ENCODE measurements around the gene WDR76.

The WDR76 gene

GRCh38 chr15:43878446-43878845, 51.6 kb downstream of the WDR76 start:
- no peaks in the 10 kb centered on the region for H3K79me2 ChIP-seq (ENCODE audit: control insufficient read depth, insufficient read depth, low read length, unreplicated experiment)
- H3K27ac ChIP-seq (ENCODE audit: low read depth, low read length): no peak overlapping the region
- peaks cover 2% of the 10 kb centered on the region; the same call in 1 of the 2 replicates for H3K36me3 ChIP-seq (ENCODE audit: insufficient read depth, low read length)
- no peak overlapping the region for H2AFZ ChIP-seq (ENCODE audit: low read length, unreplicated experiment)
- no peak overlapping the region for H3K4me3 ChIP-seq (ENCODE audit: low read depth, low read length)
- no peaks in the 10 kb centered on the region for H3K4me1 ChIP-seq (ENCODE audit: control insufficient read depth, insufficient read depth, low read length, unreplicated experiment)
- H3K27me3 ChIP-seq (ENCODE audit: insufficient read depth, low read length): no peaks in the 10 kb centered on the region

GRCh38 chr15:43879386-43880355, 52.9 kb downstream of the WDR76 start:
- Histone ChIP-seq H3K4me1 (ENCODE audit: control insufficient read depth, insufficient read depth, low read length, unreplicated experiment) (no peaks in the 10 kb centered on the region), H3K36me3 (ENCODE audit: insufficient read depth, low read length) (peaks cover 2% of the 10 kb centered on the region; the same call in 1 of the 2 replicates), H3K27ac (ENCODE audit: low read depth, low read length) (no peak overlapping the region), H3K79me2 (ENCODE audit: control insufficient read depth, insufficient read depth, low read length, unreplicated experiment) (no peaks in the 10 kb centered on the region), H3K4me3 (ENCODE audit: low read depth, low read length) (no peak overlapping the region), H2AFZ (ENCODE audit: low read length, unreplicated experiment) (no peak overlapping the region), H3K27me3 (ENCODE audit: insufficient read depth, low read length) (no peaks in the 10 kb centered on the region)

- Histone ChIP-seq H3K27me3 (ENCODE audit: insufficient read depth, low read length) (no peaks in the 10 kb centered on the region), H3K4me3 (ENCODE audit: low read depth, low read length) (no peak overlapping the region), H3K79me2 (ENCODE audit: control insufficient read depth, insufficient read depth, low read length, unreplicated experiment) (no peaks in the 10 kb centered on the region), H3K36me3 (ENCODE audit: insufficient read depth, low read length) (peaks cover 2% of the 10 kb centered on the region; the same call in 1 of the 2 replicates), H3K27ac (ENCODE audit: low read depth, low read length) (no peak overlapping the region), H3K4me1 (ENCODE audit: control insufficient read depth, insufficient read depth, low read length, unreplicated experiment) (no peaks in the 10 kb centered on the region), H2AFZ (ENCODE audit: low read length, unreplicated experiment) (no peak overlapping the region)
Measured at GRCh38 chr15:43880406-43881194, 53.8 kb downstream of the WDR76 start.

GRCh38 chr15:43881245-43881644, 54.4 kb downstream of the WDR76 start:
- no peak overlapping the region for H2AFZ ChIP-seq (ENCODE audit: low read length, unreplicated experiment)
- no peak overlapping the region for H3K4me3 ChIP-seq (ENCODE audit: low read depth, low read length)
- H3K79me2 ChIP-seq (ENCODE audit: control insufficient read depth, insufficient read depth, low read length, unreplicated experiment): no peaks in the 10 kb centered on the region
- H3K4me1 ChIP-seq (ENCODE audit: control insufficient read depth, insufficient read depth, low read length, unreplicated experiment): no peaks in the 10 kb centered on the region
- H3K36me3 ChIP-seq (ENCODE audit: insufficient read depth, low read length): peaks cover 2% of the 10 kb centered on the region; the same call in 1 of the 2 replicates
- H3K27ac ChIP-seq (ENCODE audit: low read depth, low read length): no peak overlapping the region
- H3K27me3 ChIP-seq (ENCODE audit: insufficient read depth, low read length): no peaks in the 10 kb centered on the region

- Histone ChIP-seq H3K36me3 (ENCODE audit: insufficient read depth, low read length) (peaks cover 2% of the 10 kb centered on the region; the same call in 1 of the 2 replicates), H3K27ac (ENCODE audit: low read depth, low read length) (no peak overlapping the region), H2AFZ (ENCODE audit: low read length, unreplicated experiment) (no peak overlapping the region), H3K79me2 (ENCODE audit: control insufficient read depth, insufficient read depth, low read length, unreplicated experiment) (no peaks in the 10 kb centered on the region), H3K27me3 (ENCODE audit: insufficient read depth, low read length) (no peaks in the 10 kb centered on the region), H3K4me1 (ENCODE audit: control insufficient read depth, insufficient read depth, low read length, unreplicated experiment) (no peaks in the 10 kb centered on the region), H3K4me3 (ENCODE audit: low read depth, low read length) (no peak overlapping the region)
Measured at GRCh38 chr15:43881944-43882343, 55.1 kb downstream of the WDR76 start.

- Histone ChIP-seq H3K36me3 (ENCODE audit: insufficient read depth, low read length) (peaks cover 2% of the 10 kb centered on the region; the same call in 1 of the 2 replicates), H3K79me2 (ENCODE audit: control insufficient read depth, insufficient read depth, low read length, unreplicated experiment) (no peaks in the 10 kb centered on the region)
Measured at GRCh38 chr15:43883571-43883970, 56.8 kb downstream of the WDR76 start.

GRCh38 chr15:43886558-43886957, 59.8 kb downstream of the WDR76 start:
- Histone ChIP-seq H3K27me3 (ENCODE audit: insufficient read depth, low read length) (no peaks in the 10 kb centered on the region), H2AFZ (ENCODE audit: low read length, unreplicated experiment) (no peak overlapping the region), H3K79me2 (ENCODE audit: control insufficient read depth, insufficient read depth, low read length, unreplicated experiment) (no peaks in the 10 kb centered on the region), H3K4me3 (ENCODE audit: low read depth, low read length) (no peak overlapping the region), H3K4me1 (ENCODE audit: control insufficient read depth, insufficient read depth, low read length, unreplicated experiment) (no peaks in the 10 kb centered on the region), H3K36me3 (ENCODE audit: insufficient read depth, low read length) (no peaks in the 10 kb centered on the region), H3K27ac (ENCODE audit: low read depth, low read length) (no peak overlapping the region)

More at GRCh38 chr15:43883571-43883970, 56.8 kb downstream of the WDR76 start:
- Histone ChIP-seq H2AFZ (ENCODE audit: low read length, unreplicated experiment) (no peak overlapping the region), H3K27me3 (ENCODE audit: insufficient read depth, low read length) (no peaks in the 10 kb centered on the region), H3K4me1 (ENCODE audit: control insufficient read depth, insufficient read depth, low read length, unreplicated experiment) (no peaks in the 10 kb centered on the region), H3K27ac (ENCODE audit: low read depth, low read length) (no peak overlapping the region), H3K4me3 (ENCODE audit: low read depth, low read length) (no peak overlapping the region)

GRCh38 chr15:43887901-43888300, 61.1 kb downstream of the WDR76 start:
- Histone ChIP-seq H3K4me1 (ENCODE audit: control insufficient read depth, insufficient read depth, low read length, unreplicated experiment) (no peaks in the 10 kb centered on the region), H3K27me3 (ENCODE audit: insufficient read depth, low read length) (no peaks in the 10 kb centered on the region), H3K4me3 (ENCODE audit: low read depth, low read length) (no peak overlapping the region), H3K27ac (ENCODE audit: low read depth, low read length) (no peak overlapping the region), H2AFZ (ENCODE audit: low read length, unreplicated experiment) (no peak overlapping the region), H3K36me3 (ENCODE audit: insufficient read depth, low read length) (no peaks in the 10 kb centered on the region), H3K79me2 (ENCODE audit: control insufficient read depth, insufficient read depth, low read length, unreplicated experiment) (no peaks in the 10 kb centered on the region)

- no peak overlapping the region for H3K27ac ChIP-seq (ENCODE audit: low read depth, low read length)
- no peaks in the 10 kb centered on the region for H3K4me1 ChIP-seq (ENCODE audit: control insufficient read depth, insufficient read depth, low read length, unreplicated experiment)
- H3K79me2 ChIP-seq (ENCODE audit: control insufficient read depth, insufficient read depth, low read length, unreplicated experiment): no peaks in the 10 kb centered on the region
- no peaks in the 10 kb centered on the region for H3K27me3 ChIP-seq (ENCODE audit: insufficient read depth, low read length)
- H3K36me3 ChIP-seq (ENCODE audit: insufficient read depth, low read length): no peaks in the 10 kb centered on the region
- no peak overlapping the region for H2AFZ ChIP-seq (ENCODE audit: low read length, unreplicated experiment)
- no peak overlapping the region for H3K4me3 ChIP-seq (ENCODE audit: low read depth, low read length)
Measured at GRCh38 chr15:43889042-43889441, 62.2 kb downstream of the WDR76 start.

GRCh38 chr15:43893956-43894355, 67.2 kb downstream of the WDR76 start:
- Histone ChIP-seq H3K27ac (ENCODE audit: low read depth, low read length) (no peak overlapping the region), H2AFZ (ENCODE audit: low read length, unreplicated experiment) (no peak overlapping the region), H3K27me3 (ENCODE audit: insufficient read depth, low read length) (no peaks in the 10 kb centered on the region), H3K4me3 (ENCODE audit: low read depth, low read length) (no peak overlapping the region), H3K79me2 (ENCODE audit: control insufficient read depth, insufficient read depth, low read length, unreplicated experiment) (no peaks in the 10 kb centered on the region), H3K4me1 (ENCODE audit: control insufficient read depth, insufficient read depth, low read length, unreplicated experiment) (no peaks in the 10 kb centered on the region), H3K36me3 (ENCODE audit: insufficient read depth, low read length) (no peaks in the 10 kb centered on the region)

All from ACC112 (cell line).